Adipocyte (in vitro differentiated cells): ENCODE measurements around the gene PADI6.

Experiments used
- DNase-seq: peaks from one replicate; pipeline ENCODE4 v3.0.0-alpha.2; 2015; ENCODE audit warnings: low read depth
- H3K27me3 ChIP-seq: replicated peaks from 2 replicates; pipeline ENCODE4 v1.7.0; 2013; ENCODE audit warnings: mild to moderate bottlenecking, low read length, moderate library complexity; ENCODE audit not compliant: control insufficient read depth, insufficient read depth
- H3K36me3 ChIP-seq: 2 replicates; pipeline ENCODE4 v1.7.0; 2013; ENCODE audit warnings: low read length, mild to moderate bottlenecking, moderate library complexity; ENCODE audit not compliant: control insufficient read depth, insufficient read depth, severe bottlenecking
- H3K4me1 ChIP-seq: 2 replicates; pipeline ENCODE4 v1.7.0; 2013; ENCODE audit warnings: mild to moderate bottlenecking, low read length, moderate library complexity; ENCODE audit not compliant: control insufficient read depth, insufficient read depth
- H3K4me3 ChIP-seq: 2 replicates; pipeline ENCODE4 v1.7.0; 2013; ENCODE audit warnings: mild to moderate bottlenecking, low read length, moderate library complexity
- H3K9ac ChIP-seq: 2 replicates; pipeline ENCODE4 v1.7.0; 2013; ENCODE audit warnings: mild to moderate bottlenecking, low read length, moderate library complexity
- H3K9me3 ChIP-seq: 2 replicates; pipeline ENCODE4 v1.7.0; 2013; ENCODE audit warnings: mild to moderate bottlenecking, low read length, moderate library complexity; ENCODE audit not compliant: control insufficient read depth

PADI6 gene

GRCh38 chr1:17346046-17346789 is 25.8 kb upstream of the PADI6 start:
- no peaks in the 10 kb centered on the region for H3K4me1 ChIP-seq
- H3K27me3 ChIP-seq: peaks cover 14% of the 10 kb centered on the region
- no peak overlapping the region for H3K9ac ChIP-seq
- H3K36me3 ChIP-seq: no peaks in the 10 kb centered on the region
- no peak for DNase-seq
- no peaks in the 10 kb centered on the region for H3K9me3 ChIP-seq
- H3K4me3 ChIP-seq: no peak overlapping the region

- H3K4me3 ChIP-seq: no peak overlapping the region
- no peaks in the 10 kb centered on the region for H3K9me3 ChIP-seq
- no peak for DNase-seq
- no peaks in the 10 kb centered on the region for H3K4me1 ChIP-seq
- no peak overlapping the region for H3K9ac ChIP-seq
- H3K27me3 ChIP-seq: peaks cover 23% of the 10 kb centered on the region
- H3K36me3 ChIP-seq: no peaks in the 10 kb centered on the region
Observed at GRCh38 chr1:17347769-17348592, 24.0 kb upstream of the PADI6 start.

GRCh38 chr1:17348593-17349234 is 23.3 kb upstream of the PADI6 start:
- DNase-seq: no peak
- H3K4me1 ChIP-seq: no peaks in the 10 kb centered on the region
- H3K9me3 ChIP-seq: no peaks in the 10 kb centered on the region
- no peaks in the 10 kb centered on the region for H3K36me3 ChIP-seq
- H3K27me3 ChIP-seq: peaks cover 29% of the 10 kb centered on the region
- H3K4me3 ChIP-seq: no peak overlapping the region
- no peak overlapping the region for H3K9ac ChIP-seq

- DNase-seq: no peak
- H3K9ac ChIP-seq: no peak overlapping the region
- H3K4me3 ChIP-seq: no peak overlapping the region
- no peaks in the 10 kb centered on the region for H3K36me3 ChIP-seq
- no peaks in the 10 kb centered on the region for H3K4me1 ChIP-seq
- H3K9me3 ChIP-seq: no peaks in the 10 kb centered on the region
- peaks cover 38% of the 10 kb centered on the region for H3K27me3 ChIP-seq
Observed at GRCh38 chr1:17350083-17350482, 21.9 kb upstream of the PADI6 start.

- no peaks in the 10 kb centered on the region for H3K9me3 ChIP-seq
- H3K4me1 ChIP-seq: no peaks in the 10 kb centered on the region
- DNase-seq: no peak
- H3K4me3 ChIP-seq: no peak overlapping the region
- H3K36me3 ChIP-seq: no peaks in the 10 kb centered on the region
- H3K9ac ChIP-seq: no peak overlapping the region
- H3K27me3 ChIP-seq: peaks cover 44% of the 10 kb centered on the region
Observed at GRCh38 chr1:17350928-17351446, 21.0 kb upstream of the PADI6 start.

- Histone ChIP-seq H3K36me3 (no peaks in the 10 kb centered on the region), H3K4me3 (no peak overlapping the region), H3K27me3 (peaks cover 45% of the 10 kb centered on the region), H3K4me1 (no peaks in the 10 kb centered on the region), H3K9ac (no peak overlapping the region), H3K9me3 (no peaks in the 10 kb centered on the region)
- no peak for DNase-seq
Observed at GRCh38 chr1:17351598-17352324, 20.2 kb upstream of the PADI6 start.

GRCh38 chr1:17352419-17352909 is 19.5 kb upstream of the PADI6 start:
- Histone ChIP-seq H3K27me3 (peaks cover 45% of the 10 kb centered on the region), H3K4me1 (no peaks in the 10 kb centered on the region), H3K9ac (no peak overlapping the region), H3K36me3 (no peaks in the 10 kb centered on the region), H3K4me3 (no peak overlapping the region), H3K9me3 (no peaks in the 10 kb centered on the region)
- DNase-seq: no peak

- no peak overlapping the region for H3K9ac ChIP-seq
- DNase-seq: no peak
- no peaks in the 10 kb centered on the region for H3K36me3 ChIP-seq
- peaks cover 47% of the 10 kb centered on the region for H3K27me3 ChIP-seq
- H3K9me3 ChIP-seq: no peaks in the 10 kb centered on the region
- H3K4me3 ChIP-seq: no peak overlapping the region
- no peaks in the 10 kb centered on the region for H3K4me1 ChIP-seq
Observed at GRCh38 chr1:17355898-17356297, 16.1 kb upstream of the PADI6 start.

- H3K9ac ChIP-seq: no peak overlapping the region
- H3K36me3 ChIP-seq: no peaks in the 10 kb centered on the region
- H3K27me3 ChIP-seq: peaks cover 48% of the 10 kb centered on the region
- no peaks in the 10 kb centered on the region for H3K9me3 ChIP-seq
- no peak overlapping the region for H3K4me3 ChIP-seq
- H3K4me1 ChIP-seq: no peaks in the 10 kb centered on the region
- no peak for DNase-seq
Observed at GRCh38 chr1:17356387-17357026, 15.5 kb upstream of the PADI6 start.

GRCh38 chr1:17358557-17358956 is 13.4 kb upstream of the PADI6 start:
- no peak overlapping the region for H3K4me3 ChIP-seq
- H3K9me3 ChIP-seq: no peaks in the 10 kb centered on the region
- no peak for DNase-seq
- no peak overlapping the region for H3K9ac ChIP-seq
- H3K36me3 ChIP-seq: no peaks in the 10 kb centered on the region
- peaks cover 35% of the 10 kb centered on the region for H3K27me3 ChIP-seq
- H3K4me1 ChIP-seq: no peaks in the 10 kb centered on the region
